ENCODE measurements around the gene PROC.

GRCh38 chr2:127370010-127370409, 48.2 kb upstream of the PROC start:
- TF ChIP-seq CTCF (IDR thresholded peaks at IDR 0.05) (no peak), POLR2A (IDR thresholded peaks at IDR 0.05) (no peak)

Measured in heart left ventricle (tissue), 13 donors.